ENCODE results near the gene MN1. TPM values are rescaled to one million over a fixed set of nuclear protein-coding genes. Genes with fewer than 3 reads are reported as not detected.

Gene MN1
- total RNA-seq, 1 donor from 2014 or later, result 10.2 TPM

DNA sequence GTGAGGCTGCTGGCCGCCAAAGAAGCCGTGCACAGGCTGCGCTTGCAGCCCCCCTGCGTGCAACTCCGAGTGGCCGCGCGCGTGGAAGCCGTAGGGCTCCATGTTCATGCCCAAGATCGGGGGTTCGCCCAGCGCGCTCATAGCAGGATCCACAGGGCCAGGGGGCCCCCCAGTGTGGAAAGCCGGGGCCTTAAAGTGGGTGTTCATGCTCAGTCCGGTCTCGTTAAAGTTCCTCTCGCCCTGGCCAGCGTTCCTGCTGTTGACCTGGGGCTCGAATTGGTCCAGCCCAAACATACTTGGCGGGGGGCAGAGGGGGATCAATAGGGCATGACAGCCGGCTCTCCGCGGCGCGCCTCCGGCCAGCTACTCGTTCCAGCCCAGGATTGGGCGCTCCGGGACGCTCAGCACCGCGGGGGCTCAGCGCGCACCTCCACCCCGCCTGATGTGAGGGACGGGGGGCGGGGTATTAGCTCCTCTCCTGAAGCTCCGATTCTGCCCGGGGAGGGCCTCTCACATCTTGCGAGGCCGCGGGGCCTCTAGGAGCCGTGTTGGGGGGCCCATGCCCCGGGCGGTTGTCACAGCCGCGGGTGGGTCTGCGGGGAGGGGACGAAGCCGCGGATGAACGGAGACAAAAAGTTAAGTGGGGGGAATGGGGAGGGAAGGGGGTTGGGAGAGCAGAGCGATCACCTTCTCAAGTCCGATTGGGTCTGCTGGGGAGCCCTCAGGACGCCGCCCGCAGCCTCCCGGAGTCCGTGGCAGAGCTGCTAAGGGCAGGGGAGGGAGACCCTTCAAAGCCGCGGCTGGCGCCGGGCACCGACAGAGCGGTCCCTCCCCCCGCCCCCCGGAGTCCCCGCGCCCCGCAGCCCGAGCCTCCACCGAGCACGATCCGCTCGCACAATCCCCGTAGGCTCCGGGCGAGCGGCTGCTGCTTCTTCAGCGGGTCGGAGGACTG is 1.0 kb downstream of the MN1 start:
- no peak for DNase-seq (ENCODE audit: low spot score)

DNA sequence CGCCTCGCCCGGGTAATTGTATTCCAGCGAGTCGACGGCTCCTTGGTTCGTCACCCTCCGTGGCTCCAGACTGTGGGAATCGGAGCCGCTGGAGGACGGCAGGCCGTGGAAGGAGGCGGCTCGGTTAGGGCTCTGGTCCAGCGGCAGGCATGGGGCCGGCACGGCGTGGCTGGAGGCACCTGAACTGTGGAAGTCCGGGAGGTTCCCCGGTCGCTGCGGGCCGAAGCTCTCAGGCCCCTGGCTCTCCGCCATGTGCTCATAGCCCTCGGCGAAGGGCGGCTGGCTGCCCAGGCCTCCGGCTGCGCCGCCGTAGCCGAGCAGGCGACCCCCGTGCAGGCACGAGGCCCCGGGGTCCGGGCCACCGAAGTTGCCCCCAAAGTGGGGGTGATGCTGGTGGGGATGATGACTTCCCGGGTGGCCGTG is 1.7 kb downstream of the MN1 start:
- DNase-seq (ENCODE audit: low spot score), result no peak

DNA sequence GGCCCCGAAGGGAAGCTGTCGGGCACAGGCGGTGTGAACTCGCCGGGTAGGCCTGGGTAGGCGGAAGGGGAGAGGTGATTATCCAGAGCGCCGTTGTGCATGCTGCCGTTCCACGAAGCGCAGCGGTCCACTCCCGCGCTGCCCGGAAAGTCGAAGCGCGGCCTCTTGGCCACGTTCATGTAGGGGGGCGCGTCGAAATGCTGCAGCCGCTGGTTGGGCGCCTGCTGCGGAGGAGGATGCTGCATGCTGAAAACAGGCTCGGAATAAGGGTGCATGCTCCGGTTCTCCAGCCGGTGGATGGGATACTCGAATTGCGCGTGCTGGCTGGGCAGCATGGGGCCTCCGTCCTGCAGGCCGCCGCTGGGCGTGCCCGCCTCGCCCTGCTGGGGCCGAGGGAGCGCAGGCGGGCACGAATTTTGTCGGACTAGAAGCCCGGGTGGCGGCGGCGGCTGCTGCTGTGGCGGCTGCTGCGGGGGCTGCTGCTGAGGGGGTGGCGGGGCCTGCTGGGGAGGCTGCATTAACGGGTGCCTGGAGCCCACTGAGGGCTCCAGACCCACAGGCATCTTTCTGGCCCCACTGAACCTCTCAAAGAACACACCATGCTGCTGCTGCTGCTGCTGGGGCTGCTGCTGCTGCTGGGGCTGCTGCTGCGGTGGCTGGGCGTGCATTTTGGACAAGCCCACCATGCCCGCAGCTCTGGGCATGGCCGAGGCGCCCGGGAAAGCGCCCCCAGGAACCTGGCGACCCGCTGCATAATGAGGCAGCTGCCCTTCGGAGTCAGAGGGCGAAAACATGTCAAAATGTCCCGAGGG is 2.3 kb downstream of the MN1 start:
- DNase-seq (ENCODE audit: low spot score), result no peak

DNA sequence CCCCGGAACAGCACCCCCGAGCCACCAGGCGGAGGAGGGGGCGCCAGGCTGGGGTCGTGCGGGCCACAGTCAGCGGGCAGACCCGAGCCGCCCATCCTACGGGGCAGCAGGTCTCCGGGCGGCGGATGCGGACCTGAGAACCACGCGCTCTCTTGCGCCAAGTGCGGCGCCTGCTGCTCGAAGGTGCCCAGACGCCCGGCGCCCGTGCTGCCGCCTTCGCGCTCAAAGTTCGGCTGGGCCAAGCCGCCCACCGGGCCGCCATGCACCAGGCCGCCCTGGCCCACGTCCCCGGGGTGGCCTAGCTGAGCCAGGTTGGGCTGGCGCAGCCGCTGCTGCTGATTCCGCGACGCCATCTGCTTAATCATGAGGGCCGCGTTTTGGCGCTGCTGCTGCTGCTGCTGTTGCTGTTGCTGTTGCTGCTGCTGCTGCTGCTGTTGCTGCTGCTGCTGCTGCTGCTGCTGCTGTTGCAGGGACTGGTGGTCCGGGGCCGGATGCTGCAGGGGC is 3.0 kb downstream of the MN1 start:
- no peak for DNase-seq (ENCODE audit: low spot score)

DNA sequence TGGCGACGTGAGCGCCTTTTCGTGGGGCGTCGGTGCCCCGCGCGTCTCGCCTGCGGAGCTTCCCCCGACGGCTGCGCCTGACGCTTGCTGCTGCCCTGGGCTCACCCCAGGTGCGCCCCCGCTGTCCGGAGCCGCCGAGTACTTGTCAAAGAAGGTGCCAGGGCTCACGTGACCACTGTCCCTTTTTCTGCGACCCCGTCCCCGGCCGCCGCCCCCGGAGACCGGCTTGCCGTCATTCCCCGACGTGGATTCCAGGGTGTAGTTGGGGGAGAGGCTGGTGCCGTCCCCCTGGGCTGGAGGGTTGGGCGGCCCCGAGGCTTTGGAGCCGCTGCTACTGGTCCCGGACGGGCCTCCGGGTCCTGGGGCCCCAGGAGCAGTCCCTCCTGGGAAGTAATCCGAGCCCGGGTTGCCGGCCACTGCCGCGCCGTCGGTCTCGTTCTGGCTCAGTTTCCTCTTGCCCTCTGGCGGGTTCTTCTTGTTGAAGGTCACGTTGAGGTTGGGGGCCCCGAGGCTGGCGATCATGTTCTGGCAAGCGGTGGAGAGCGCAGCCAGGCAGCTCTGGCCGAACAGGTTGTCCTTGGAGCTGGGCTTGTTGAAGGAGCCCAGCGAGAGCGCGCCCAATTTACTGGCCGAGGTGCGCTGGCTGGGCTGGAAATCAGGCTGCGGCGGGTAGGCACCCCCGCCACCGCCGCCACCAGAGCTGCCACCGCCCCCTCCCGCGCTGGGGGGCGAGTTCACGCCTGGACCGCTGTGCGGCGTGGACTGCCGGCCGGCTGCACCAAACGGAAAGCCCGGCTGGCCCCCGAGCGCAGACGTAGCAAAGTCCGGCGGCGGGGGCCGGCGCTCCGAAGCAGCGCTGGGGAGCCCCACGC is 3.8 kb downstream of the MN1 start:
- DNase-seq (ENCODE audit: low spot score), result no peak

DNA sequence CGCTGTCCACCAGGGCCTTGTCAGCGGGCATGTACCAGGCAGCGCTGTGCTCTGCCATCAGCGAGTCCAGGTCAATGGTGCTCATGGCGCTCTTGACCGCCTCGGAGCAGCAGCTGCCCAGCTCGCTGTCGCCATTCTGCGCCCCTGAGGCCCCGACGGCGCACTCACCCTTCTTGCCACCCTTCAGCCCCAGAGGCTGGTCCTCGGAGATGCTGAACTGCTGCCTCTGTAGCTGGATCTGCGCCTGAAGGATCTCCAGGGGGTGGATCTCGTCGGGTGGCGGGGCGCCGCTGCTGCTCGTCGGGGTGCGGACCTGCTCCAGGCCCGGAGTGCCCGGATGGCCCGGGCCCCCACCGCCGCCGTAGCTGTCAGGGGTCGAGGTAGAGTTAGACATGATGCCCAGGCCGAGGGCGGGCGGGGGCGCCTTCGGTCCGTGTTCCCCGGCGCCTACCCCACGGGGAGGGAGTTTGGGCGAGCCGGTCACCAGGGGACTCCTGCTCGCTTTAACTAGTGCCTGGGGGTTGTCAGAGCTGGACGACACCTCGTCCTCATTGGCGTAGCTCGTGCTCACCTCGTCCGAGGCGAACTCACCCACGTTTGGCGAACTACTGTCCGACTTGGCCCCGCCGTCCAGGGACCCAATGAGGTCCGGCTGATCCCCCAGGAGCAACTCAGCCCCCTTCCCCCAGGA is 4.6 kb downstream of the MN1 start:
- DNase-seq (ENCODE audit: low spot score), result no peak

DNA sequence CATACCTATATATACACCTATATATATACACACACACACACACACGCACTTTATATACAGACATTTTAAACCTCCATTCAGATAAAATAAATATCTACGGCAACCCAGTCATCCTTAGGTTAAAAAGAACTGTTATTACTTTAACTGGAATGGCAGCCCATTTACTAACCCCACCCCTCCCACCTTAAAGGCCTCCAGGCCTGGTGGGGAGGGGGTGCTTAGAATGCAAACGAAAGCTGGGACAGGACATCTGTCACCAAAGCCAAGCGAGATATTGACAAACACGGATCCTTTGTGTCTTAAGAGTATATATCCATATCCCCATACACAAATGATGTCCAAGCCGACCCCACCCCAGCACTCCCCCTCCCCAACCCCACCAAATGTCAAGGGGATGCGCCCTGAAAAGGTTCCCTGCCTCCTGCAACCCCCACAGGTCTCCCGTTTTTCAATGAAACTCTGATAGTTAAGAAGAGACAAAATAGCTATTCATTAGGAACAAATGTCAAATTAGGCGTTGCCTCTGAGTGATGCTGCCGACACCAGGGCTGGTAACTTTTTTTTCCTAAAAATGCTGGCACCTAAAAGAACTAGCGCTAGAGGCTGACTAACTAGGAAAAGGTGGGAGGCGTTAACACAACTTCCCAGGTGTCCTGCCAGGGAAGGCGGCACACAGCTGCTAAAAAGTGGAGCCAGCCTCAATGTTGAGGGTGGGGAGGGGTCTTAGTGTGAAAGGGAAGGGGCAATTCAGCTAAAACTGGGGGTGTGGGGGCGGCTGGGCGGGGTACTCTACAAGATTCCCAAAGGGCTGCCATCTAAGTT is 5.6 kb downstream of the MN1 start:
- DNase-seq (ENCODE audit: low spot score), result no peak

DNA sequence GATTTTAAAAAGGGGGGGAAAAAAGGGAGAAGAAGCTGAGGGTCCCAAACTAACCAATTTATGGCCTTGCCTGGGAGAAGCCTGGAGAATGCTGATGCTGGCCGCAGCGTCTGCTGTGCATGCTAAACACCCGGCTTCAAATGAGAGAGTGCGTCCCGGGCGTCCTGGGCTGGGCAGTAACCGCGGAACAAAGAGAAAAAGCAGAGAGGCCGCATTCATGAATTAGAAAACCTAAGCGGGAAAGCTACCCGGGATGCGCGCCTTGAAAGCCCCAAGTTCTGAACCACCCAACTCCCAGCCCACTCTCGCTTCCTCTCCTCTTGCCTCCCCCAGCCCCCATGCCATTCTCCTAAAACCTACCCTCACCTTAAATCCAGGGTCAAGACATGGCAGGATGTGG is 6.5 kb downstream of the MN1 start:
- no peak for DNase-seq (ENCODE audit: low spot score)

DNA sequence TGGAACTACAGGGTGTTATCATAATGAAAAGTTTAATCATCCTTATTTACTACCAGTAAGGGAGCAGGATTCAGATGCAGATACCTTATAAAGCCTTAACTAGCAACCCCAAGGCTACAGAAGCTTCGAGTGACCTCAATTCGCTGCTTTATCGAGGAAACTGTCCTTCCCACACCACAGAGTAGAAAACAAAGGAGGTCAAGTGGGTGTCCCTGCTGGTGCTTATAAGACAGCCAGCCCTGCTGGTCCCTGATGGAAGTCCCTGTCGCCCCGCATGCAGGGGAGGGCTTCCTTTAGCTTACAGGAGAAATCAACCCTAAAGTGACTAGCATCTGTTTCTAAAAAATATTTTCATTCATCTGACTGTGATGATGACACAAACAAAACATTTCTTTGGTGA is 7.3 kb downstream of the MN1 start:
- no peak for DNase-seq (ENCODE audit: low spot score)

DNA sequence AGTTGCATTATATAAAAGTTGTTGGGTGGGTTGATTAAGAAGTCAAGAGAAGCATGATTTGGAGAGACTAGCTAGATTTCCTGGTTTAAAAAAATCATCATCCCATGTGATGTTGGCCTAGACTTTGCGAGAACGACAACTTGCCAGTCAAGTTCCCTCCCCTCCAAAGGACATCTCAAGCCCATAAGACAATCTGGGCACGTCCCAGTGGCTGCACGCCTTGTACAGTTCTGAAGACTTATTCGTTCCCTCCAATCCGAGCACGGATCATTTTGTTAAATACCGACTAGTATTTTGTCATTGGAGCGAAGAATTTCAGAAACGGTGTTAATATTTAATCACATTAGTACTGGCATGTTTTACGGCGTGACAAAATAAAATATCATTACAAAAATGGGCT is 8.0 kb downstream of the MN1 start:
- DNase-seq (ENCODE audit: low spot score), result no peak

DNA sequence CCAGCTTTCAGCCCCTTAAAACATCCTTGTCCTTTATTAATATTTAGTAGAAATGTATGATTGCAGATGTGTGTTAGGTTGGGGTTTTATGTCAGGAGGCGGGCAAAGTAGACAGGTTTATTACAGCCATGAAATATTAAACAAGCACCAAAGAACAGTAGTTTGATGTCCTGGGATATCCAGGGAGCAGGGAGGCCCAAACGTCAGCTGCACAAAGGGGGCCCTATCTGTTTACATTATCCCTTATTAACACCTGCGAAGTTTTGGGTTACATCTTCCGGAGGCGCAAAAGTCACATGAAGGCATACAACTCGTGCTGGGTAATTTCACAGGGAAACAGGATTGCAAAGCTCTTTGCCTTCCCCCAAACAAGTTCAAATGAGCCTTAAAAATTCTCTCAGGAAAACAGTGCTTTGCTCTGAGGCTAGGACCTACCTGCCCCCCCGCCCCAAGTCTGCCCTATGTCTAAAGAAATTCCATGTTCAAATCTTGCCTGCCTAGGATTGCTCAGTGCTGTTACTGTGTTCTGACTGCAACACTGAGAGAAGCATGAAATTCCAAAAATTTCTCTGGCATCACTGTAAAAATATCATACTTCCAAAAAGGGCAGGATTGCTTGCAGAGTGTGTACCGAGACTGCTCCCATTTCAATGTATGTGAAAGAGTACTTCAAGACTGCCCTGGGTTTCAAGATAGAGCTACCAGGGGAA is 8.9 kb downstream of the MN1 start:
- DNase-seq (ENCODE audit: low spot score), result no peak

DNA sequence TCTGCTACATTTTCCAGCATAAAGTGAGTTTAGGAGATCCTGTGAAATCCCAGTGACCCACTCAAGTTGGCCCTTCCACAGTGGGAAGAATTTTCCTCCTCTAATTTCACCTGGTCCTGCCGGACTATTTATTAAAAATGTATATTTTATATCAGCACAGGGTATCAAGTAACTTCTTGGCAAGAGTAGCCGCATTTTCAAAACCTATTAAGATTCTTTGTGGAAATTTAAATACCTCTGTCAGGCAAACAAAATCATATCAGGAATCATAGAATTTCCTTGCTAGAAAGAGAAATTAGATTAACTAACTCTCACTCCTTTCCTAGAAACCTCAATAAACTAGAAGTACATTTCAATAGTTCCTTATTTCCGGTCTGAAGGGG is 9.7 kb downstream of the MN1 start:
- no peak for DNase-seq (ENCODE audit: low spot score)

DNA sequence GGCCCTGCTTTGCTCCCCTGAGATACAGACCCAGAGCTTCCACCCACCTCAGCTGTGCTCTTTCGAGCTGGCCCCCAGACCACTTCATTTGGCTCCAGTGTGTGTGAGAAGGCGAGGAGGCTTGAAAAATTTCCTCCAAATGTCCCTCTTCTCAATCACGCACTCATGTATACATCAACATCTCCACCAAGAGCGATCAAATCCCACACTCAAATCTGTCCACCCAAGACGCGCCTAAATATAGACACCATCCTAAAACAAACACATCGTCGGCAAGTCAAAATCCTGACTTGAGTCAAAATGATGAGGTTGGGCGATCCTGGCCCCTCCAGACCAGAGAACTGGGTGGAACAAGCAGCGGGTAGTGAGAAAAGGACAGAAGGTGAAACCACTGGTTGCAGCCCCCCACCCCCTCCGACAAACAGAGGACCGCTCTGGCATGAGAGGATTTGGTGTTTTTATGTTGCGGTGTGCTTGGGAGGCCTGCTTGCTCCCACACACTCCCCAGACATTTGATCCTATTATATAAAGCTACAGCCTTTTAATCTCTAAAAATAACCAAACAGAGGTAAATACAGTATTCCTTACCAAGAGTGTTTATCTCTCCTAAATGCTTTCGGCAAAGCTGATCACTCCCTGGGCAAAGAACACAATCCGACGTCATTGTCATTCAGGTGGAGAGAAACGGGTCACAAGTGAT is 10.2 kb downstream of the MN1 start:
- no peak for DNase-seq (ENCODE audit: low spot score)

DNA sequence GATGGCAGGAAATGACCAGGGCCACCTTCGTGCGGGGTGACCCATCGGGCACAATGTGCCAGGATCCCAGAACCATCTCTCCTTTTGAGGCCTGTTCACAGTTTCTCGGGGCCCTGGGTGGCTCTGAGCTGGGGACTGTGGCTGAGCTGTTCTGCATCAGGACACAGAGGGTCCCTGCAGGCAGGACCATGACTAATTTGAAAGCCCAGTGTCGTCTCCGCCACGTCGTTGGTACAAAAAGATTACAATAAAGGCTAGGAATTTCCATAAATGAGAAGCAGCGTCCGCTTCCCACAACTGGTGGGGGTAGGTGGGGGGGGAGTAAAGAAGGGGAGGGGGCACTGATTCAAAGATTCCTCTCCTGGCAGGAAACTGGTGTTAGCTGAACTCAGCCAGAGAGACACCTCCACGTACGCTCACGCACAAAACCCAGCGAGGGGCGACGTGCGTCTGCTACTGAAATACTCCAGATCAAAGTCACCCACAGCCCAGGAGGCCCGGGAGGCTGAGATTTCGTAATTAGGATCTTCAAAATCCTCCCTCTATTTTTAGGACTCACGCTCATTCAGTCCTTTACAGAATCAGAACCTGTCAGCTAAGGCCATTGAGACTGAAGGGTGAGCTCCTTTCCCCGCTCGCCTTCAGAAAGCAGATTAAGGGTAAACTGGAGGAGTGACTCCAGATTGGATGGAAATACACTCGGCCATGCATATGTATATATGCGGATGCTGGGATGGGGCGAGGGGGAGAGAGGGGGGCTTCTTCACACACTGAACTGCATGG is 11.0 kb downstream of the MN1 start:
- no peak for DNase-seq (ENCODE audit: low spot score)

DNA sequence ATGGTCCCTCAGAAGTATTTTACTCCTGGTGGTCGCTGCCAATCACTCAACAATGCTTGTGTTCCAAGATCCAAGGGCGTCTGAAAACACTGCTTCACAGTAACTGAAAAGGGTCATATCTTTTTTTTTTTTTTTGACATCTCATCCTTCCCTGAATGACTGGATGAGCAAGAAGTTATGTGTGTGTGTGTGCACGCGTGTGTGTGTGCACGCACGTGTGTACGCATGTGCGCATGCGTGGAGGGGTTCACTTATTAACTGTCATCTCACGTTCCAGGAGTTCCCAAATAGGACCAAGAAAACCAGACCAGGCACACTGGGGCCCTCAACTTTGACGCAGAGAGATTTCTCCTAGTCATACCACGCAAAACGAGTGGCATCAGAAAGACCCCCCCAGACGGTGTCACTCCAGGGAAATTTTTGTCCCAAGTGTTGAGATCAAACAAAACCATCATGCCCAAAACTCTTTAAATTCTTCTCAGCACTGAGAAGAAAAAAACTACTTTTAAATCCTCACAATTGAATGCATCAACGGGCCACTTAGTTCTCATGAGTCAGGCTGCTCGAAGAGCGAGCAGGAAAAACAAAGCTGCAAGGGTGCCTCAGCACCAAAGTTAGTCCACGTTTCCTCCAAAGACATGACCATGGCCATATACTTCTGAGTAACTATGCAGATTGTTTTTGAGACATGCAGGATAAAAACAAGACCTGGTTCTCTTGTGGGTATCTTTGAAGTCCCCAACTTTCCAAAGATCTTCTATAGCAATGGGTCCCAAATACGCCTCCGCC is 12.9 kb downstream of the MN1 start:
- DNase-seq (ENCODE audit: low spot score), result no peak

DNA sequence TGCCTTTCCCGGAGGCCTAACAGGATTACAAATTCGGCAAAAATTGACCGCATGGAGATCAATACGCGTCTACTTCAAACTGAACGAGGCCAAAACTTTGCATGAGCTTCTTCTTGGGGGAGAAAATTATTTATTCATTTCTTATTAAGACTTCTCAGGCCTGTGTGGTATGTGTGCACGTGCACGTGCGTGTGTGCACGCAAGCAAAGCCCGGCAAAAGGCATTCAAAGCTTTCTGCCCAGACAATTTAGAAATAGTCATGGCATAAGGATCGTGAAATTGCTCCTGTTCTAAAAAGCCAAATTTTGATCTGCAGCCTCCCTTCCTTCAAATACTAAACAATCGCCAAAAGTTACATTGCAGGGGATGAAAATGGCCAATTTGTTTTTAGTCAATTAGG is 14.6 kb downstream of the MN1 start:
- DNase-seq (ENCODE audit: low spot score), result no peak
